ENCODE measurements around the gene SLC25A51. TPM values are rescaled to one million over a fixed set of nuclear protein-coding genes. Genes with fewer than 3 reads are reported as not detected.

The SLC25A51 gene
- polyA plus RNA-seq, 1 experiment = 29.9 TPM

DNA sequence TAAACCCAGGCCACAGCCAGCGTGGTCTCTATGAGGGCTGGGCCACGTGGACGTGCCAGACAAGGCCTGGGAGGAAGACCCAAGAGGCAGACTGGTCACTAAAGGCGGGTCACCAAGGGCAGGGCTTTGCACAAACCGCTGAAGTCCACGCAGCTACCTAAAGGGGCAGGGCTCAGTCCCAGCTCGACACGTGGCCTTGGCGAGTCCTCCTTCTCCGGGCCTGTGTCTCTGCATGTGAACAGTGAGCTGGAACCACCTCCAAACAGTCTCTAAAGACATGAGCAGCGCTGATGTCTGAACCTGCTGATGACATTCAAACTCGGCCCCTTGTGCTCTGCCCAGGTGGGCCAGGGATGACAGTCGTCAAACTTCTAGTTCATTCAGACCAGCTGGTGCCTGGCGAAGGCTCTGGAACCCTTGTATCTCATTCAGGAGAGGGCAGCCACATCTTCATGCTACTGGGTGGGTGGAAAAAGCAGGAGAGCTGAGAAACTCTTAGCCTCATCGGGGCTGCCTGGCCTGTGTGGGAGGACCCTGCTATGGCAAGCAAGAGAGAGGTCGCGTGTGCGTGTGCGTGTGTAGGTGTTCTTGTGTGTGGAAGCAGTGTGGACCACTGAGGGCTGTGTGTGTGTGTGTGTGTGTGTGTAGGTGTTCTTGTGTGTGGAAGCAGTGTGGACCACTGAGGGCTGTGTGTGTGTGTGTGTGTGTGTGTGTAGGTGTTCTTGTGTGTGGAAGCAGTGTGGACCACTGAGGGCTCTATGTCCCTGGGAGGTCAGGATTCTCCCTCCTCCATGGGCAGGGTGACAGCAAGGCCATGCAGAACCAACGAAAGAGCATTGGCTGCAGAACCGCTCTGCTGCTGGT is 14.1 kb upstream of the SLC25A51 start:
- no peak for DNase-seq (ENCODE audit: low read depth, low spot score)
- no peak overlapping the region for H3K27ac ChIP-seq (ENCODE audit: low read depth, low read length)
- TF ChIP-seq, protein P1, sequence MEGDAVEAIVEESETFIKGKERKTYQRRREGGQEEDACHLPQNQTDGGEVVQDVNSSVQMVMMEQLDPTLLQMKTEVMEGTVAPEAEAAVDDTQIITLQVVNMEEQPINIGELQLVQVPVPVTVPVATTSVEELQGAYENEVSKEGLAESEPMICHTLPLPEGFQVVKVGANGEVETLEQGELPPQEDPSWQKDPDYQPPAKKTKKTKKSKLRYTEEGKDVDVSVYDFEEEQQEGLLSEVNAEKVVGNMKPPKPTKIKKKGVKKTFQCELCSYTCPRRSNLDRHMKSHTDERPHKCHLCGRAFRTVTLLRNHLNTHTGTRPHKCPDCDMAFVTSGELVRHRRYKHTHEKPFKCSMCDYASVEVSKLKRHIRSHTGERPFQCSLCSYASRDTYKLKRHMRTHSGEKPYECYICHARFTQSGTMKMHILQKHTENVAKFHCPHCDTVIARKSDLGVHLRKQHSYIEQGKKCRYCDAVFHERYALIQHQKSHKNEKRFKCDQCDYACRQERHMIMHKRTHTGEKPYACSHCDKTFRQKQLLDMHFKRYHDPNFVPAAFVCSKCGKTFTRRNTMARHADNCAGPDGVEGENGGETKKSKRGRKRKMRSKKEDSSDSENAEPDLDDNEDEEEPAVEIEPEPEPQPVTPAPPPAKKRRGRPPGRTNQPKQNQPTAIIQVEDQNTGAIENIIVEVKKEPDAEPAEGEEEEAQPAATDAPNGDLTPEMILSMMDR (IDR thresholded peaks at IDR 0.05; ENCODE audit: low read depth, low read length) = no peak
- H3K4me3 ChIP-seq (ENCODE audit: low read depth, low read length) = no peak overlapping the region
- H3K27me3 ChIP-seq (ENCODE audit: control insufficient read depth, insufficient read depth, low read length) = no peaks in the 10 kb centered on the region
- ChIA-PET CTCF (interaction anchor here (1.2 to 8.4 kb wide), 4 partner anchors 9 to 345 kb away, joined by 3 to 82 read pairs (median 34); no protein-coding TSS in a partner anchor), POLR2A (no interaction called here)
- no peaks in the 10 kb centered on the region for H3K9me3 ChIP-seq (ENCODE audit: control insufficient read depth, insufficient read depth, low read length)

DNA sequence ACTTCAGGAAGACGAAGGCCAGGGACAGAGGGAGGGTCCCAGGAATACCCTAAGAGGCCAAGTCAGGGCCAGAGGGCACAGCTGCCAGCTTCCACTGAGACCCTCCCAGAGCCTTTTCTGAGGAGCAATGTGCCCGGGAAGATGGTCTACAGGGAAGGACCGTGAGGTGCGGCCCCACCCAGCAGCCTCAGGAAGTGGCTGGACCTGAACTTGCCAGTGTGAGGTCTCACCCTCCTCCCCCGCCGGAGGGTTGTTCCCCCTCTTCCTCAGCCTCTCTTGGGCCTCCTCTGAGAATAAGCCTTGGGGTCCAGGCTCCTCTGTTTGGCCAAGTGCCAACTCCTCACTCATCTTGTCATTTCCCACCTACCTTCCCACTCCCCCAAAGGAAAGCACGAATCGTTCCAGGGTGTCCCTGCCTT is 13.4 kb upstream of the SLC25A51 start:
- no peak overlapping the region for H3K27ac ChIP-seq (ENCODE audit: low read depth, low read length)
- no peaks in the 10 kb centered on the region for H3K27me3 ChIP-seq (ENCODE audit: control insufficient read depth, insufficient read depth, low read length)
- DNase-seq (ENCODE audit: low read depth, low spot score) = no peak
- H3K4me3 ChIP-seq (ENCODE audit: low read depth, low read length) = no peak overlapping the region
- POLR2A ChIA-PET = interaction anchor here (1.1 kb wide), 1 partner anchor 20 kb away, joined by 3 read pairs; no protein-coding TSS in a partner anchor
- CTCF ChIA-PET = interaction anchor here (1.2 to 8.4 kb wide), 4 partner anchors 9 to 346 kb away, joined by 3 to 82 read pairs (median 38); no protein-coding TSS in a partner anchor
- H3K9me3 ChIP-seq (ENCODE audit: control insufficient read depth, insufficient read depth, low read length) = no peaks in the 10 kb centered on the region
- TF ChIP-seq, protein P1 (IDR thresholded peaks at IDR 0.05; ENCODE audit: low read depth, low read length) = no peak

DNA sequence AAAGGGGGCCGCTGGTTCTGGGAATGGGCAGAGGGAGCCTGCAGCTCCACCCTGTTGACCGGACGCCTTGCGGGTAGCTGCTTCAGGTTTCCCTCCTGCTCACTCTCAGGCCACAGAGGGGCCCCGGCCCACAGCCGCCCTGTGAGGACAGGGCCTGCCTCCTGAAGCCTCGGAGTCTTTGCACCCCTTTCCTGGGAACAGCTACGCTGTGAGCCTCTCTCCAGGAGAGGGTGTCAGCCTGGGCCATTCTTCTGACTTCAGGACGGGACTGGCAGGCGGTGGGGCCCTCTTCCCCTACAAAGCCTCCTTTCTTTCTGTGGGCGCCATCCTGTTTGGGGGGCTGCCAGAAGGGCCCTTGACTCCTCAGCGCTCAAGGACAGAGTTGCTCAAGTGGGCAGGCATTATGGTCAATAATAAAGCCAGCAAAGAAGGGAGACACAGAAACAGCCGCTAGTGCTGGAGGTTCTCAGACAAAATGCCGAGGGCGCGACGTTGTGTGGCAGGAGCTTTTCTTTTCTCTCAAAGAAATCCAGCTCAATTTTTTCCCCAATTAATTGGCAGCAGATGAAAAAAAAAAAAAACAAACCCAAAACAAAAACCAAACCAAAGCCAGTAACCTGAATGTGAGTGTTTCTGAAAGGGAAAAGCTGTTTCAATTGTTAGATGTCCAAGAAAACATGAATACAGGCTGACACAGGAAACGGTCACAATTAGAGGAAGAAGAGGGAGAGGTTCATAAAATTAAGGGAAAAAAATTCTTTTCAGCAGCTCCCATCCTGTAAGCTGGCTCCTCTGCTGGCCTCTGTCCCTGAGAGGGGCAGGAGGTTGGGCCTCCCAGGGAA is 12.8 kb upstream of the SLC25A51 start:
- no peaks in the 10 kb centered on the region for H3K27me3 ChIP-seq (ENCODE audit: control insufficient read depth, insufficient read depth, low read length)
- H3K4me3 ChIP-seq (ENCODE audit: low read depth, low read length) = no peak overlapping the region
- H3K27ac ChIP-seq (ENCODE audit: low read depth, low read length) = no peak overlapping the region
- ChIA-PET POLR2A (interaction anchor here (0.6 to 1.1 kb wide), 2 partner anchors 21 to 159 kb away, joined by 3 read pairs; no protein-coding TSS in a partner anchor), CTCF (interaction anchor here (0.6 to 8.4 kb wide), 7 partner anchors 9 to 347 kb away, joined by 3 to 82 read pairs (median 5); no protein-coding TSS in a partner anchor)
- no peaks in the 10 kb centered on the region for H3K9me3 ChIP-seq (ENCODE audit: control insufficient read depth, insufficient read depth, low read length)
- no peak for DNase-seq (ENCODE audit: low read depth, low spot score)
- TF ChIP-seq, protein P1 (IDR thresholded peaks at IDR 0.05; ENCODE audit: low read depth, low read length) = no peak

DNA sequence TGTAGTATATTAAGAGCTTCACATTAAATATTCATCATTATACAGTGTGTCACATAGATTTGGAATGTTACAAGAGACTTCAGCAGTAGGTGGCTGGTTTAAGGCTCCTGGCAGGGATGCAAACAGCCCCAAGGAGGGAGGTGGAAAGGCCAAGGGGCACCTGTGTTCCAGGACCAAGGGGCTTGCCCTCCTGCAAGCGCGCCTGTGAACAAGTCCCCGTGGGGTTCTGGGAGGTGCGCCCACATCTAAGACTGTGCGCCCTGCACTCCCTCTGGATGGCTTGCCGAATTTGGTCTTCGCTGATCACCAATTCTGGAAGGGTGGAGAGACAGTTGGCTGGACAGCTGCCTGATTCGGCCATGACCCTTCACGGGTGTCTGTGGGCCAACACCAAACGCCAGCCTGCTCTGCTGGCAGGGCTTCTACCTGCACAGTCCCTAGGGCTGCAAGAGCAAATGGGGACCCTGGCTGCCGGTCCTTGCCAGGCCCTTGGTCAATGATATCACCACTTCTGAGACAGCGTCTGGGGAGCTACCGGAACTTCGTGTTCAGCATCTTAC is 12.1 kb upstream of the SLC25A51 start:
- H3K27ac ChIP-seq (ENCODE audit: low read depth, low read length) = no peak overlapping the region
- H3K27me3 ChIP-seq (ENCODE audit: control insufficient read depth, insufficient read depth, low read length) = no peaks in the 10 kb centered on the region
- no peak for DNase-seq (ENCODE audit: low read depth, low spot score)
- no peaks in the 10 kb centered on the region for H3K9me3 ChIP-seq (ENCODE audit: control insufficient read depth, insufficient read depth, low read length)
- no peak overlapping the region for H3K4me3 ChIP-seq (ENCODE audit: low read depth, low read length)
- ChIA-PET CTCF (interaction anchor here (0.5 to 8.4 kb wide), 8 partner anchors 107 to 347 kb away, joined by 3 to 82 read pairs (median 4); partner anchors contain the start of gene SHB), POLR2A (interaction anchor here (0.7 kb wide), 3 partner anchors 18 to 494 kb away, joined by 3 to 6 read pairs (median 4); partner anchors contain the start of gene GRHPR)
- TF ChIP-seq, protein P1 (IDR thresholded peaks at IDR 0.05; ENCODE audit: low read depth, low read length) = no peak

Measured in AG04450 (cell line).